Ectodermal cell (in vitro differentiated cells): ENCODE data around the gene SIGLEC1. TPM values are rescaled to one million over a fixed set of nuclear protein-coding genes. Genes with fewer than 3 reads are reported as not detected.
A peak's percentile ranks its signal among the peaks of the same experiment; 100 is the strongest.

Experiments used
- H3K27ac ChIP-seq: 2 replicates; pipeline ENCODE4 v1.7.0; 2013; ENCODE audit warnings: mild to moderate bottlenecking, low read depth, low read length; ENCODE audit not compliant: insufficient read depth, poor library complexity, severe bottlenecking
- H3K27me3 ChIP-seq: 2 replicates; pipeline ENCODE4 v1.7.0; 2013; ENCODE audit warnings: mild to moderate bottlenecking, low read length; ENCODE audit not compliant: insufficient read depth, control insufficient read depth, poor library complexity, severe bottlenecking
- H3K36me3 ChIP-seq: one replicate; pipeline ENCODE4 v1.7.0; 2013; ENCODE audit warnings: low read length; ENCODE audit not compliant: control insufficient read depth, insufficient read depth
- H3K4me1 ChIP-seq: one replicate; pipeline ENCODE4 v1.7.0; 2013; ENCODE audit warnings: low read length; ENCODE audit not compliant: control insufficient read depth, insufficient read depth
- H3K4me3 ChIP-seq: 2 replicates; pipeline ENCODE4 v1.7.0; 2013; ENCODE audit warnings: low read depth, low read length, control low read depth; ENCODE audit not compliant: insufficient read depth
- H3K9me3 ChIP-seq: 2 replicates; pipeline ENCODE4 v1.7.0; 2013; ENCODE audit warnings: mild to moderate bottlenecking, low read length, moderate library complexity; ENCODE audit not compliant: control insufficient read depth
- WGBS, 2 experiments: methylation state at CpG; one replicate each; pipeline ENCODE4 v1.1.7; 2013; ENCODE audit warnings: missing lambda C conversion rate in 2 of 2; 5-methylcytosine and 5-hydroxymethylcytosine counted together
- polyA plus RNA-seq, 4 experiments: library from polyadenylated mRNA; stranded (reverse); fragments of 50-300 nt; gene quantifications; one replicate each; pipeline ENCODE4 v1.2.3, GENCODE V29; 2013

The SIGLEC1 gene
- polyA plus RNA-seq (2013, experiment 1 of 4), result not detected
- polyA plus RNA-seq (2013, experiment 2 of 4), result not detected
- polyA plus RNA-seq (2013, experiment 3 of 4), result not detected
- not detected for polyA plus RNA-seq (2013, experiment 4 of 4)

DNA sequence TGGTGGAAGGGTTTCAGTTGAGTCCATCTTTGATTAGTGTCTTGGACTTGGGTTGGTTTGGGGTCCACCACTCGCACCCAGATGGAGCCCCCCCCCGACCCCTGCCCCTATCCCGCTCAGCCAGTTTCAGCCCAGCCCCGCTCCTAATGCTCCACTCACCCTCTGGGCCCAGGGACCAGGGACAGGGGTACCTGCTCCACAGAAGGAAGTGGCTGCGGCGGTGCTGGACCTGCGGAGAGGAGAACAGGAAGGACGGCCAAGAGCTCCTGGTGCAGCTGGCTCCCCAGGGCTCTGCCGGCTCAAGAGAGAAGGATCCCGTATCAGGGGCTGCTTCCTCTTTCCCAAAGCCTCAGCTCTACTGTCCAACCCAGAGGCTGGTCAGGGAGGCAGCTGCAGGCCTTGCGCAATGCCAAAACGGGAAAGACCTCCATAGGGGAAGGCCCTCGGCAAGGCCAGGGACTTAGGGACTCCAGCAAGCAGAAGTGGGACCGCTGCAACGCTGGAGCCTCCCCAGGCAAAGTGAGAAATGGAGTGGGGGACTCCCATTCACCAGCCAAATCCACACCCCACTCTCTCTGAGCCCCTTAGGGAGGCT lies at the start of gene SIGLEC1:
TSS of gene SIGLEC1 (minus strand) at position 322 of the 595 bp plus-strand sequence. CDS start 5,472 bp downstream, outside the sequence.
- Histone ChIP-seq H3K4me3 (no peak within 1 kb of the TSS), H3K36me3 (no peaks in the 10 kb centered on the region), H3K4me1 (no peaks in the 10 kb centered on the region), H3K27me3 (no peaks in the 10 kb centered on the region), H3K27ac (no peak within 1 kb of the TSS), H3K9me3 (no peaks in the 10 kb centered on the region)
- 91 to 92% methylated on average over 15 of the region's 15 CpGs for WGBS, 2 experiments

DNA sequence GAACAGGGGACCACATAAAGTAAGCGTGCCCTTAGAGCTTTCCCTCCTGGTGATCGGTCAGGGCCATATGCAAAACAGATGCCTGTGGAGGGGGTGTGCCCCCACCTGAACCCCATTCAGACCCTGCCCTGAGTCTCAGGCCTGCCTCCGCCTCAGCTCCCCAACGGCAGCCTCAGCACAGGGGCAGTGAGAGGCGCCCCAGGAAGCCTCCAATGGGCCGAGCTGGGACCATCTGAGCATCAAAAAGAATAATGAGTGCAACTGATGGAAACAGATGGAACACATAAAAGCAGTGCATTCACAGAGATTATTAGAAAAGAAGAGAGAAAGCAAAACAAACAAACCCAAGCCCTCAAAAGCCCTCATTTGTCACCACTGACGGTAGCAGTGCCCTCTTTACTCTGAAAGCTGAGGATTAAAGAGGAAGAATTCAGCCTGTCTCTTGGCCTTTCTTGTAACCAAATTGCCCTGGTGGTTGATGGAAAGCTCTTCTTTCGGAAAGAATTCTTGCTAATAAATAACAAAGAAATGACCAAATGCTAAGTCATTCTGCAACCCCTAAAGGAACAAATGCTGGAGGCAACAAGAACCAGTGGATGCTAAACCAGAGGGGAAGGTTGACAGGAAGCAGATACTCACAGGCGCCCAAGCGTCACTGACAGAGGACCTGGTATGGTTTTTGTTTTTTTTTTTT lies 48.4 kb upstream of the SIGLEC1 start:
- 55 to 60% methylated on average over 10 of the region's 10 CpGs for WGBS, 2 experiments
- Histone ChIP-seq H3K27me3 (no peaks in the 10 kb centered on the region), H3K4me3 (no peak overlapping the region), H3K27ac (peak overlapping the region; percentile 74), H3K36me3 (no peaks in the 10 kb centered on the region), H3K9me3 (no peaks in the 10 kb centered on the region), H3K4me1 (peaks cover 5% of the 10 kb centered on the region)

DNA sequence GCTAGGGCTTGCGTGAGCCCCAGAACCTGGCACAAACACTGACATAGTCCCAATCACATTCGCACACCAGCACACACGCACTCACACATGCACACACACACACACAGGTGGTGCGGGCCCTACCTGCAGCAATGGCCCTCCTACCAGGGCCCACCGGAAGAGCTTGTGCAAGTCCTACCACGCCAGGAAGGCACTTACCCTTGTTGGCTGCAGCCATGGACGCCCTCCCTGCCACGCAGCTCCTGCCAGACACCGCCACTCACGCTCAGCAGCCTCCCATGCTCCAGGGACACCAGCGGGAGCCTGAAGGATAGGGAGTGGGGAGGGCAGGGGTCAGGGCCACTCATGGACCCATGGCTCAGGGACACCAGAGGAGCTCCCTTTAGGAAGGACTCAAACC lies 47.5 kb upstream of the SIGLEC1 start:
- no peaks in the 10 kb centered on the region for H3K27me3 ChIP-seq
- 95 to 96% methylated on average over 11 of the region's 11 CpGs for WGBS, 2 experiments
- H3K4me3 ChIP-seq, result no peak overlapping the region
- H3K27ac ChIP-seq, result no peak overlapping the region
- H3K36me3 ChIP-seq, result no peaks in the 10 kb centered on the region
- H3K9me3 ChIP-seq, result no peaks in the 10 kb centered on the region
- H3K4me1 ChIP-seq, result peaks cover 5% of the 10 kb centered on the region

DNA sequence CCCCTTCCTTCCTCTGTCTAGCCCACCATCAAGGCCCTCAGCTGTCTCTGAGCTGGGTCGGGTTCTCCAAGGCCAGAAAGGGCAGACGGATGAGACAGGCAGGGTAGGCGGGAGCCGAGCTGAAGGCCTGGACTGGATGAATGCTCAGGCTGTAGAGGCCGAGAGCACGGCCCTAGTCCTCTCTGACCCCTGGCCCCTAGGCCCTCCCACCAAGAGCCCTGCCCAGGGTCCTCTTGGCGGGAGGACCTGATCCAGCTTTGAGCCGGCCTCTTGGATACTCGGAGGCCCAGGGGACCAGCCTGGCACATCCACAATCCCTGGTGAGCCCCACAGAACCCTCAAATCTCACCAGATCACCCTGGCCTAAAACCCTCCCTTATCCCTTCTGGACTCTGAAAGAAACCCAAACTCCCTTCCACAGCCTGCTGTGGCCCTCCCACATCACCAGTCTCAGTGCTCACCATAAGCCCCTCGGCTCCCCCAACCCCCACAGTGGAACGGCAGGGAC lies 47.0 kb upstream of the SIGLEC1 start:
- 79 to 83% methylated on average over 11 of the region's 11 CpGs for WGBS, 2 experiments
- H3K4me1 ChIP-seq, result peaks cover 5% of the 10 kb centered on the region

DNA sequence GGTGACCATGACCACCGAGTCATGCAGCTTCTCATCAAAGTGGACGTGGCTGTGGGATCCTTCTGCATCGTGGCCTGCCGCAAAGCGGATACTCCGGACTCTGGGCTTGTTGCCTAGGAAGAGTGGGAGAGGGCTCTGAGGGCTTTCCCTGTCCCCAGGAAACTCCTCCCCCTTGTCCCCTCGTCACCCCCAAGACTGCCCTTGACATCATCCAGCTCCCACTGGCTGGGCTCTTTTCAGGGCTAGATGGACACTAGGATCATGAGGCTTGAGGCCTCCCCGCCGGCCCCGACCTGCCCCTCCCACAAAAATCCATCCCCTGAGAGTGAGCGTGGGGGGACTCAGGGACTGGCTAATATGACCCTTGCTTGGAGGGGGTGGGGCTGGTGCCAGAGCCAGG lies 46.2 kb upstream of the SIGLEC1 start:
- Histone ChIP-seq H3K9me3 (no peaks in the 10 kb centered on the region), H3K36me3 (no peaks in the 10 kb centered on the region), H3K27me3 (no peaks in the 10 kb centered on the region), H3K27ac (no peak overlapping the region), H3K4me3 (no peak overlapping the region), H3K4me1 (peaks cover 5% of the 10 kb centered on the region)
- WGBS, 2 experiments, result 95% methylated on average over 11 of the region's 11 CpGs

More for the DNA sequence above, 47.0 kb upstream of the SIGLEC1 start:
- Histone ChIP-seq H3K36me3 (no peaks in the 10 kb centered on the region), H3K27ac (no peak overlapping the region), H3K4me3 (no peak overlapping the region), H3K9me3 (no peaks in the 10 kb centered on the region), H3K27me3 (no peaks in the 10 kb centered on the region)

DNA sequence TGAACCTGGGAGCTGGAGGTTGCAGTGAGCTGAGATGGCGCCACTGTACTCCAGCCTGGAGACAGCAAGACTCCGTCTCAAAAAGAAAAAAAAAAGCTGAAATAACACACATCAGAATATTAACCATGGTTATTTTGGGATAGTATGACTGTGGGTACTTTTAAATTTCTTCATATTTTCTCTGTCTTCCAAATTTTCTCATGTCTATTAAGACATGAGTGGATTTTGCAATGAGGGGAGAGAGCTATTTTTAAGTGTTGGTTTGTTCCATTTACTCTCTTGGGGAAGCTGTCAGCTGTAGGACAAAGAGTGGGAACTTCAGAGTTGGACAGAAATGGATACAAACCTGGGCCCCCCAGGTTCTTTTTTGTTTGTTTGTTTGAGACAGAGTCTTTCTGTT lies 44.9 kb upstream of the SIGLEC1 start:
- H3K4me1 ChIP-seq, result peaks cover 8% of the 10 kb centered on the region
- no peak overlapping the region for H3K4me3 ChIP-seq
- H3K36me3 ChIP-seq, result no peaks in the 10 kb centered on the region
- WGBS, 2 experiments, result 92 to 100% methylated on average over 1 of the region's 2 CpGs
- H3K27me3 ChIP-seq, result peaks cover 8% of the 10 kb centered on the region
- no peak overlapping the region for H3K27ac ChIP-seq
- H3K9me3 ChIP-seq, result no peaks in the 10 kb centered on the region

DNA sequence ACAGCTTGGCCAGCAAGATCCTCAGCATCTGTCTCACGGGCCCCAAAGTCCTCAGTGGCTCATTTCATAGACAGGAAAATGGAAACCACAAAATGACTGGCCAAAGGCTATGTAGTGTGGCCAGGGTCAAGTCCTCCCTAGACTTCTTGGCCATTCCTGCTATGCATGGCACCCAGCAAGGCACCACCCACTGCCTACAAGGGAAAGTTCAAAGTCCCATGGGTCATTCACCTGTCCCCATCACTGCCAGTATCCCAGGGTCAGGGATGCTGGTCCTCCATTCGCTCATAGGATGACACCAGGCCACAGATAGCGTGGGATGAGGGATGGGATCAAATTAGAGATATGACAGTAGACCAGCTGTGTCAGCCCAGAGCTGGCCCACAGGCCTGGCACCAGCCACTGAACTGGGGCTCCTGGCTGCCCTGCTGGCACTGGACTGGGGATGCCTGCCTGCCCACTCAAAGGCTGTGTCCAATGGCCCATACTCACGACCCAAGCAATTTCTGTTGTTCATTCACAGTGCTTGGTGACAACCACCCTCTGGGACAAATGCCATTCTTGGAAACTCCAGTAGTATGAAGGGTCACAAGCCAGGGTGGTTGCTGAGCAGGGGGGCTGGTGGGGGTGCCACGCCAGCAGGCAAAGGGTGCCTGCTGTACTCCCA lies 43.5 kb upstream of the SIGLEC1 start:
- H3K27me3 ChIP-seq, result peaks cover 21% of the 10 kb centered on the region
- no peaks in the 10 kb centered on the region for H3K36me3 ChIP-seq
- peaks cover 11% of the 10 kb centered on the region for H3K4me1 ChIP-seq
- WGBS, 2 experiments, result 91 to 93% methylated on average over 5 of the region's 5 CpGs
- H3K4me3 ChIP-seq, result no peak overlapping the region
- no peak overlapping the region for H3K27ac ChIP-seq
- no peaks in the 10 kb centered on the region for H3K9me3 ChIP-seq

DNA sequence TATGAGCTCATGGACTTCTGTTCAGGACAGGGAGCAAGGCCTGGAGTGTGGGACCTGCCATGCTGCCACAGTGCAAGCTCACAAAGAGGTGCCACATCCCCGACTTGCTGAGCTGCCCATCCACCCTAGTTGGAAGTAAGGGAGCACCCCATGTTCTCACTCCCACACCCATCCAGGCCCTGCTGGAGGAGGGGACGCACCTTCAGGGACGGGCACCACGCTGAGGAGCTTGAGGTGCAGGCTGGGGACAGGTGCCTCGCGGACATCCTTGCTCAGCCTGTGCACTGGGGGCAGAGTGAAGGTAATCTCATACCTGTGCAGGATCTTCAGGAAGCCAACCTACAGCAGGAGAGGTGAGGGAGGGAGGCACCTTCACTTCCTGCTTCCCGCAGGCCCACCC lies 42.9 kb upstream of the SIGLEC1 start:
- Histone ChIP-seq H3K27me3 (peaks cover 28% of the 10 kb centered on the region), H3K4me3 (no peak overlapping the region), H3K27ac (no peak overlapping the region), H3K9me3 (no peaks in the 10 kb centered on the region), H3K36me3 (no peaks in the 10 kb centered on the region), H3K4me1 (peaks cover 8% of the 10 kb centered on the region)
- WGBS, 2 experiments, result 90 to 93% methylated on average over 7 of the region's 7 CpGs

DNA sequence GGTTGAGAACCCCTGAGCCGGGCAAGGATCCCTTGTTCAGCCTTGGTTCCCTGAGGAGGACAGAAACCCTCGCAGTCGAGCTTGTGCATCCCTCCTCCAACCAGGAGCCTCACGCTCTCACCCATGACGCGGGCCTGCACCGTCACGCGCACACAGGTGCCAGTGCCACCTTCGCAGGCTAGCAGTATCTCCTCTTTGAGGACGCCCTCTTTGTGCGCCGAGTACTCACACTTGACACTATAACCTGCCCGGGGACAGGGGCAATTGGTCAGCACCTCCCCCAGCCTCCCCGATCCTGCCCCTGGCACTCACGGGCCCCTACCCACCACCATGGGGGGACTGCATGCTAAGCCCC lies 41.9 kb upstream of the SIGLEC1 start:
- 95% methylated on average over 16 of the region's 16 CpGs for WGBS, 2 experiments
- Histone ChIP-seq H3K27ac (no peak overlapping the region), H3K36me3 (no peaks in the 10 kb centered on the region), H3K4me1 (peaks cover 12% of the 10 kb centered on the region), H3K4me3 (no peak overlapping the region), H3K27me3 (peaks cover 38% of the 10 kb centered on the region), H3K9me3 (no peaks in the 10 kb centered on the region)
